Thyroid gland (tissue), 4 donors: ENCODE data around the gene ATP6V1G1. TPM values are rescaled to one million over a fixed set of nuclear protein-coding genes. Genes with fewer than 3 reads are reported as not detected.

Source experiments
- DNase-seq, 2 donors: peaks; one replicate each; pipeline ENCODE4 v3.0.0-alpha.2; 2019
- H3K27ac ChIP-seq, 3 donors: fragments of 200-600 bp; sonication (generic); 1 replicate in 2 of 3; 2 replicates in 1 of 3; pipeline ENCODE4 v1.5.1; 2016 to 2019; ENCODE audit warnings: mild to moderate bottlenecking in 1 of 3, moderate library complexity in 1 of 3
- H3K27me3 ChIP-seq: fragments of 200-600 bp; sonication (generic); one replicate; pipeline ENCODE4 v1.5.1; 2019
- H3K36me3 ChIP-seq, 2 donors: fragments of 200-600 bp; sonication (generic); one replicate each; pipeline ENCODE4 v1.5.1; 2016 to 2019
- H3K4me1 ChIP-seq, 2 donors: fragments of 200-600 bp; sonication (generic); one replicate each; pipeline ENCODE4 v1.5.1; 2017 to 2019
- H3K4me3 ChIP-seq, 3 donors: fragments of 200-600 bp; sonication (generic); replicated peaks in 1 of 3; 1 replicate in 2 of 3; 2 replicates in 1 of 3; pipeline ENCODE4 v1.5.1; 2016; ENCODE audit warnings: mild to moderate bottlenecking in 1 of 3
- H3K9me3 ChIP-seq: fragments of 200-600 bp; sonication (generic); one replicate; pipeline ENCODE4 v1.5.1; 2017
- CTCF ChIP-seq, 6 experiments: fragments of 200-600 bp in 3 of 6; fragments of 450-650 bp in 3 of 6; sonication (generic) in 3 of 6; IDR thresholded peaks; one replicate each; pipeline ENCODE4 v1.5.1; 2016 to 2019; ENCODE audit warnings: antibody characterized with exemption in 6 of 6, mild to moderate bottlenecking in 2 of 6, inconsistent platforms in 1 of 6, moderate library complexity in 1 of 6
- POLR2A ChIP-seq, 2 donors: fragments of 450-650 bp; IDR thresholded peaks; one replicate each; pipeline ENCODE4 v1.6.1; 2017; ENCODE audit warnings: antibody characterized with exemption in 2 of 2, mild to moderate bottlenecking in 2 of 2, moderate library complexity in 1 of 2
- WGBS, 2 donors: methylation state at CpG; one replicate each; pipeline ENCODE4 v1.1.5; 2017; 5-methylcytosine and 5-hydroxymethylcytosine counted together
- intact Hi-C: fragments of 100-400 bp; cut with DNase I; formaldehyde crosslinking; loops from one replicate; pipeline ENCODE4 v1.15.1; 2023
- total RNA-seq, 4 donors: library from RNA; depleted of rRNA; stranded (reverse); fragments of >200 nt; gene quantifications; one replicate each; pipeline ENCODE4 v1.2.3, GENCODE V29; 2016

Gene ATP6V1G1
- total RNA-seq: 100 to 1,000 TPM; 193 to 223 (median 200) TPM

GRCh38 chr9:114587345-114588202 lies at the start of gene ATP6V1G1:
ATP6V1G1 (plus strand) TSS chr9:114587769; CDS start chr9:114587839, 70 bp downstream.
- TF ChIP-seq POLR2A (IDR thresholded peaks at IDR 0.05) (peak; percentile 2 to 97), CTCF (IDR thresholded peaks at IDR 0.05) (peak in 2 of 6 experiments; percentile 34 to 37)
- Histone ChIP-seq H3K36me3 (peaks cover 0 to 1% of the 10 kb centered on the region in 2 donors), H3K9me3 (no peaks in the 10 kb centered on the region), H3K27ac (peak within 1 kb of the TSS; percentile 60 to 96 (median 77)), H3K4me1 (peaks cover 21 to 32% of the 10 kb centered on the region in 2 donors), H3K27me3 (no peaks in the 10 kb centered on the region), H3K4me3 (peak within 1 kb of the TSS; percentile 65 to 99 (median 79))
- WGBS, 2 donors: 3% methylated on average over 21 to 25 of the region's 52 CpGs
- peak; percentile 100 for DNase-seq
- intact Hi-C loops: loop anchor here (10.0 kb wide), 1 partner anchor 183 kb away; no protein-coding TSS in a partner anchor

DNA sequence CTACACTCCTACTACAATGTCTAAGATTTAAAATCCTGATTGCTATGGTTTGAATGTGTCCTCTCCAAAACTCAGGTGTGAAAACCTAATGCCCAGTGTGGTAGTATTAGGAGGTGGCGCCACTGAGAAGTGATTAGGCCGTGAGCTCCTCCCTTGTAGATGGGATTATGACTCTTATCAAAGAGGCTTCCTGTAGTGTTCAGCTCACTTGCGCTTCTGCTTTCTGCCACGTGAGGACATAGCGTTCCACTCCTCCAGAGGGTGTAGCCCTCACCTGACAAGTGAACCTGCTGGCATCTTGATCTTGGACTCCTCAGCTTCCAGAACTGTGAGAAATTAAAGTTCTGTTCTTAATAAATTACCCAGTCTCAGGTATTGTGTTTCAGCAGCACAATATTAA lies 49.3 kb upstream of the ATP6V1G1 start:
- Histone ChIP-seq H3K36me3 (no peaks in the 10 kb centered on the region), H3K4me1 (no peaks in the 10 kb centered on the region), H3K4me3 (no peak overlapping the region), H3K27me3 (no peaks in the 10 kb centered on the region), H3K27ac (no peak overlapping the region), H3K9me3 (no peaks in the 10 kb centered on the region)
- intact Hi-C loops: no loop called here
- TF ChIP-seq CTCF (IDR thresholded peaks at IDR 0.05): peak in 1 of 6 experiments; percentile 15
- TF ChIP-seq POLR2A (IDR thresholded peaks at IDR 0.05): no peak
- DNase-seq: peak; percentile 6 to 14
- WGBS, 2 donors: 39 to 51% methylated on average over 5 of the region's 5 CpGs

DNA sequence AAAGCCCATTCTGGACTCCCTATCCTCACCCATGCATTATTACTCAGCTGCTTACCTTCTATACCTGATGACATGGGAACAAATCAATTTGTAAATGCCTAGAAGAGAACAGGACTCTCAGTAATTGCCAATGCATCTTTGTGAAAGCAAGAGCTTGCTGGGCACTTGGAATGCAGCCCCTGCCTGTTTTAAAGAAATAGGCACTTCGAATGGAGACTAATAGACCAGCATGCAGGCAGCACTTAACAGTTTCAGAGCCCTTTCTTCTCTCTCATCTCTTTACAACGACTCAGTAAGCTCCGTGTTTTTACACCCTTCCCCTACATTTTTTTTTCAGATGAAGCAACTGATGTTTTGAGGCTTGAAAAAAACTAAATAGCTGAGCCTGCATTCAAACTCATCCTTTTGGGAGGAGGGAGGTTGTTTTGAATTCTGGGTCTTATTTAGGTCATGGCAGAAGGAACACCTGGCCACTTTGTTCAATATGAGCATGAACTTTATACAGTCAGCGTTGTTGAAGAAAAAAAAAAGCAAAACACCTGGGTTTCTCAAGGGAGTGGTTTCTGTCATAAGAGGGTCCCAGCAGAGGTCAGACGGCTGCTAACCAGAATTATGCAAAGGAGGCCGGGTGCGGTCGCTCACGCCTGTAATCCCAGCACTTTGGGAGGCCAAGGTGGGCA lies 47.7 kb upstream of the ATP6V1G1 start:
- DNase-seq: no peak
- Histone ChIP-seq H3K9me3 (no peaks in the 10 kb centered on the region), H3K36me3 (no peaks in the 10 kb centered on the region), H3K4me3 (no peak overlapping the region), H3K27ac (no peak overlapping the region), H3K27me3 (no peaks in the 10 kb centered on the region), H3K4me1 (no peaks in the 10 kb centered on the region)
- intact Hi-C loops: no loop called here
- WGBS, 2 donors: 54 to 58% methylated on average over 9 of the region's 9 CpGs
- TF ChIP-seq CTCF (IDR thresholded peaks at IDR 0.05) (no peak), POLR2A (IDR thresholded peaks at IDR 0.05) (no peak)

DNA sequence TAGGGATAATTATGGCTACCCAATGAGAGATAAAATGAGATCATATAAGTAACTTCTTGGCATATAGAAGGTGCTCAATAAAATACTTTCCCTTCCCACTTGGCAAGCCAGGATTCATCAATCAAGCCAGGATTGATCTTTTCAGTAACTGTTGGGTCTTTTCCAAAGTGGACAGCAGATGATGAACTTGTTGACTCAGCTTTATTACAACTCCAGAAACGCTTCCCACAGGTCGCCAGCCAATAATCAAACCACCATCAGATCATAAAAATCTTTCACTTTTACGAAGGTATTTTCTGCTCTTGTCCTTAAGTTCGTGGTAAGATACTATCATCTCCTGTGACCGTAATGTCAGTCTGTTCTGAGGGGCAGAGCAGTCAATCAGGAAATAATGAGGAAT lies 42.5 kb upstream of the ATP6V1G1 start:
- H3K27ac ChIP-seq: no peak overlapping the region
- no peaks in the 10 kb centered on the region for H3K27me3 ChIP-seq
- WGBS, 2 donors: 84 to 90% methylated on average over 5 of the region's 5 CpGs
- TF ChIP-seq CTCF (IDR thresholded peaks at IDR 0.05) (no peak), POLR2A (IDR thresholded peaks at IDR 0.05) (no peak)
- H3K4me3 ChIP-seq: no peak overlapping the region
- no peaks in the 10 kb centered on the region for H3K4me1 ChIP-seq
- no peaks in the 10 kb centered on the region for H3K9me3 ChIP-seq
- intact Hi-C loops: no loop called here
- no peaks in the 10 kb centered on the region for H3K36me3 ChIP-seq
- no peak for DNase-seq

- TF ChIP-seq POLR2A (IDR thresholded peaks at IDR 0.05): no peak
- TF ChIP-seq CTCF (IDR thresholded peaks at IDR 0.05): no peak
- no peaks in the 10 kb centered on the region for H3K9me3 ChIP-seq
- no peak for DNase-seq
- no peaks in the 10 kb centered on the region for H3K36me3 ChIP-seq
- no peaks in the 10 kb centered on the region for H3K4me1 ChIP-seq
- H3K27ac ChIP-seq: no peak overlapping the region
- intact Hi-C loops: no loop called here
- no peaks in the 10 kb centered on the region for H3K27me3 ChIP-seq
- no peak overlapping the region for H3K4me3 ChIP-seq
Measured at GRCh38 chr9:114546851-114547250, 40.7 kb upstream of the ATP6V1G1 start.
